Measurements from ENCODE around the gene LRRC56. TPM values are rescaled to one million over a fixed set of nuclear protein-coding genes. Genes with fewer than 3 reads are reported as not detected.

LRRC56 gene
- total RNA-seq, 2 donors from 2014 or later = 2.8 to 3.2 TPM

DNA sequence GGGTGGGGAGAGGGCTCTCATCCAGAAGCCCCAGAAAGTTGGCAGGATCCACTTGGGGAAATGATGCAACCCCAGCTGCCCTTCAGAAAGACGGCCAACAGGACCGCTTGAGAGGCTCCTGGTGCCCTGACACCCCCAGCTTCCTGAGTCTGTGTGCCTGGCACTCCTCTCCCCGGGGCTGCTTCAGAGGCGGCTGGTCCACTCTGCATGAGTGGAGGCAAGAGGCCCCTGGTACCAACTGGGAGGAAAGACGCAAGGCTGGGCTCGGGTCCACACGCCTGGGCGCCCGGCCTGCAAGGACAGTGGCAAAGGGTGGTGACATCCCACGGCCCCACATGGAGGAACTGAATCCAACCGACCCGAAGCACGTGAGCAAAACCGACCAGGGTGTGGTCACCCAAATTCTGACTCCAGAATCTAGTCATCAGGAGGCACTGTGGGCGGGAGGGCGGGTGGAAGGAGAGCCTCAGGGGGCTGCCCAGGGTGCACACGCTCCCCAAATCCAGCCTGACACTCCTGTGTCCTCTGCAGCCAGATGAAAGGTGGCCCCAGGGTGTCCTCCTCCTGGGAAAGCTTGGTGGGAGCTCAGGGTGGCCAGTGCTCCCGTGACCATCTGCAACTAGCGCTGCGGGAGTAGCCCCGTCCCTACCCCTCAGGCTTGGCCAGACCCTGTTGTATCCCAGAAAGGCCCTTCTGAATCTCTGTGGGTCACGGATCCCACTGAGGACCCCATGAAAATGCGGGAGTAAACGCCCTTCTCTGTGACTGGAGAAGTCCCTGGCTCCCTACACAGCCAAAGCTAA, 33.9 kb upstream of the LRRC56 start:
- peaks cover 20% of the 10 kb centered on the region for H3K4me1 ChIP-seq
- H3K4me3 ChIP-seq = peak overlapping the region; percentile 47
- no peak overlapping the region for H3K27ac ChIP-seq
- peaks cover 19% of the 10 kb centered on the region for H3K36me3 ChIP-seq
- H3K9me3 ChIP-seq = no peaks in the 10 kb centered on the region
- DNase-seq = peak; percentile 47
- no peaks in the 10 kb centered on the region for H3K27me3 ChIP-seq
- peak overlapping the region; percentile 76 to 81 for H3K9ac ChIP-seq (ENCODE audit: low read depth in 2 of 2, low read length in 2 of 2)
- intact Hi-C loops (cut with DNase I) = loop anchor here (5.0 kb wide), 1 partner anchor 51 kb away; the partner anchor contains the start of gene PTDSS2
- TF ChIP-seq, protein P1, sequence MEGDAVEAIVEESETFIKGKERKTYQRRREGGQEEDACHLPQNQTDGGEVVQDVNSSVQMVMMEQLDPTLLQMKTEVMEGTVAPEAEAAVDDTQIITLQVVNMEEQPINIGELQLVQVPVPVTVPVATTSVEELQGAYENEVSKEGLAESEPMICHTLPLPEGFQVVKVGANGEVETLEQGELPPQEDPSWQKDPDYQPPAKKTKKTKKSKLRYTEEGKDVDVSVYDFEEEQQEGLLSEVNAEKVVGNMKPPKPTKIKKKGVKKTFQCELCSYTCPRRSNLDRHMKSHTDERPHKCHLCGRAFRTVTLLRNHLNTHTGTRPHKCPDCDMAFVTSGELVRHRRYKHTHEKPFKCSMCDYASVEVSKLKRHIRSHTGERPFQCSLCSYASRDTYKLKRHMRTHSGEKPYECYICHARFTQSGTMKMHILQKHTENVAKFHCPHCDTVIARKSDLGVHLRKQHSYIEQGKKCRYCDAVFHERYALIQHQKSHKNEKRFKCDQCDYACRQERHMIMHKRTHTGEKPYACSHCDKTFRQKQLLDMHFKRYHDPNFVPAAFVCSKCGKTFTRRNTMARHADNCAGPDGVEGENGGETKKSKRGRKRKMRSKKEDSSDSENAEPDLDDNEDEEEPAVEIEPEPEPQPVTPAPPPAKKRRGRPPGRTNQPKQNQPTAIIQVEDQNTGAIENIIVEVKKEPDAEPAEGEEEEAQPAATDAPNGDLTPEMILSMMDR (IDR thresholded peaks at IDR 0.05) = no peak

DNA sequence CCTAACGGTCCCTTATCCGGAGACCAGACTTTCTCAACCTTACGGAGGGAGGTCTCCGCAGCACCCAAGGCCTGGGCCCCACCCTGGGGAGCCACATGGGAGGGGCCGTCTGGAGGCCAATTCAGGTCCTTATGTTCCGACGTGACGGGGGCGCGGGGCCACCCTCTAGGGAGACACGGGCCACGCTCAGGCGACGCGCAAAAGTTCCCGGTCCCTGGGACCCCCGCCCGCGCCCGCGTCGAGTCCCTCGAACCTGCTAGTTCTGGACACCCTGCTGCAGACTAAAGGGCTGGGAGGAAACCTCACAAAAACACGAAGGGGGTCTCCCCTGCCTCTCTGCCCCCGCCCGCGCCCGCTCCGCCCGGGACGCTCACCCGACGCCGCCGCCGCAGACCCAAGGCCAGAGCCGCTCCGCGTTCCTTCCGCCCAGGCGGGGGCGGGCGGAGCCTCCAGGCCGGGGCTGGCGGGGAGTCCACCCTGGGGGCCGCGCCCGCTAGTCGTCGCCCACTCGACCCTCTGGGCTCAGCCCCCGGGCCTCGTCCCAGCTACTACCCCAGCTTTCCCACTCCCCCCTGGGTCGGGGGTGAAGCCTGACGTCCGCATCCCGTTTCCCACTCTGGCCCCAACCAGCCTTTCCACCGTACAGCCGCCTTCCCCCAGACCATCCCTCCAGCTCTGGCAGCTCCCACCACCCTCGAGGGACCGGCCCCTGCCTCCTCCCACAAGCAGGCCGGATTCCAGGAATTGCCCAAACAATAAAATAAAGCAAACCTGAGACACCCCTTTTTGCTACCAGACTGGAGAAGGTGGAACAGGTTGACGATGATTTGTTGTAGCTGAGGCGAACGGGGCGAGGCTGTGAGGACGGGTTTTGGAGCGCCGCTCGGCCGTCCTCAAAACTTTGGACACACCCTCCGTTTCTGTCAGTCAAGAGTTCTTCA, 33.0 kb upstream of the LRRC56 start:
- TF ChIP-seq, protein P1 (IDR thresholded peaks at IDR 0.05) = no peak
- Histone ChIP-seq H3K27ac (peak overlapping the region; percentile 57), H3K36me3 (peaks cover 10% of the 10 kb centered on the region), H3K9ac (ENCODE audit: low read depth in 2 of 2, low read length in 2 of 2) (peak overlapping the region; percentile 76 to 81), H3K4me3 (peak overlapping the region; percentile 47), H3K27me3 (no peaks in the 10 kb centered on the region), H3K4me1 (peaks cover 20% of the 10 kb centered on the region), H3K9me3 (no peaks in the 10 kb centered on the region)
- intact Hi-C loops (cut with DNase I) = loop anchor here (5.0 kb wide), 1 partner anchor 52 kb away; the partner anchor contains the start of gene PTDSS2
- peak; percentile 53 for DNase-seq

DNA sequence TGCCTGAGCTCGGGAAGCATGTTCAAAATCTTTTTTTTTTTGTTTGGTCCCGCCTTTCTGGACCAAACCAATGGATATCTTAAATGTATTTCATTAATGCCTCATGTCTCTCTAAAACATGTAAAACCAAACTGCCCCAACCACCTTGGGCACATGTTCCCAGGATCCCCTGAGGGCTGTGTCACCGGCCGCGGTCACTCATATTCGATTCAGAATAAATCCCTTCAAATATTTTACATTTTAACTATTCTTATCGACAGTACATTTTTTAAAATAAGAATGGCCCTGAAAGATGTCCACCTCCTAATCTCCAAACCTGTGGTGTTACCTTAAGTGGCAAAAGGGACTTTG, 32.4 kb upstream of the LRRC56 start:
- Histone ChIP-seq H3K9ac (ENCODE audit: low read depth in 2 of 2, low read length in 2 of 2) (peak overlapping the region in 1 of 2 donors; percentile 13), H3K27ac (peak overlapping the region; percentile 57), H3K4me3 (peak overlapping the region; percentile 47), H3K36me3 (peaks cover 3% of the 10 kb centered on the region), H3K27me3 (no peaks in the 10 kb centered on the region), H3K9me3 (no peaks in the 10 kb centered on the region), H3K4me1 (peaks cover 20% of the 10 kb centered on the region)
- TF ChIP-seq, protein P1 (IDR thresholded peaks at IDR 0.05) = no peak
- intact Hi-C loops (cut with DNase I) = loop anchor here (5.0 kb wide), 1 partner anchor 53 kb away; the partner anchor contains the start of gene PTDSS2
- no peak for DNase-seq

DNA sequence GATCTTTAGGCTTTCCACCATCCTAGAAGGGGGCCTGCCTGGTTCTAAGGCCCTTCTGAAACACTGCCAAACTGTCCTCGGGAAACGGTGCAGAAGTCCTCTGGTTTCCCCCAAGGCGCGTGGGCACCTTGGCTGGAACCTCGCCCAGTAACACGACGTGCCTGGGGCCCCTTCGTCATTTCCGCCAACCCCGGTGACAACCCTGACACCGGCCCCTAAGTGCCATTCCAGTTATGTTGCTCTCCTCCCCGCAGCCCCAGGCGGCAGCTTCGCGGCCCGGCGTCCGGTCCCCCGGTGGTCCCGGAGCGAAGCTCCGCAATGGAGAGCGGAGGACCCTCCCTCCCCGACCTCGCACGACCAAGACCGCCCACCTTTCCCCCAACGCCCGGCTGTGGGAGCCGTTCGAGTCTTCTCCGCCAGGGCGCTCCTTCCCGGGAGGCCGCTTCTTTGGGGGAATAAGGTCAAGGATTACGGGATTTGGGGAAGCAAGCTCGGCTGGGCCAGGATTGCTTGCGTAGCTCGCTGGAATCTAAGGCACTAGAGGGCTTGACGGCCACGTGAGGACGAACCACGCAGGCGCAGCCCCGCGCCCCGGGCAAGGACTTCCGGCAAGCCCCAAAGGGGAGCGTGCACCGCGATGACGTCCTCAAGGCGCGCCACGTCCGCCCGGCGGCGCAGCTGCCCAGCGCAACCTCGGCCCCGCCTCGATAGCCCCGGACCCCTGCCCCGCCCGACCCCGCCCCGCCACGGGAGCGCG, 30.9 kb upstream of the LRRC56 start:
- Histone ChIP-seq H3K9ac (ENCODE audit: low read depth in 2 of 2, low read length in 2 of 2) (peak overlapping the region; percentile 90 to 94), H3K27ac (peak overlapping the region; percentile 99), H3K4me3 (peak overlapping the region; percentile 95), H3K36me3 (no peaks in the 10 kb centered on the region), H3K9me3 (no peaks in the 10 kb centered on the region), H3K27me3 (no peaks in the 10 kb centered on the region), H3K4me1 (peaks cover 20% of the 10 kb centered on the region)
- TF ChIP-seq, protein P1 (IDR thresholded peaks at IDR 0.05) = no peak
- intact Hi-C loops (cut with DNase I) = no loop called here
- DNase-seq = peak; percentile 99
